HEK293 (cell line): ENCODE measurements around the gene NUAK1.

Source experiments
- CTCF ChIA-PET: fragments of 350-600 bp; formaldehyde crosslinking; extraction: SDS; loops from one replicate; lab custom pipeline; 2021; ENCODE audit warnings: antibody characterized with exemption; lab: Yijun Ruan, JAX
- POLR2A ChIA-PET: fragments of 300-600 bp; formaldehyde crosslinking; extraction: SDS; loops from one replicate; lab custom pipeline; 2020; ENCODE audit warnings: antibody characterized with exemption, inconsistent platforms; lab: Yijun Ruan, JAX
- H3K27ac ChIP-seq: fragments of 200-500 bp; sonication (Bioruptor generic); 2 replicates; pipeline ENCODE4 v1.5.1; 2014; ENCODE audit warnings: low read depth, low read length, control low read depth, inconsistent platforms; ENCODE audit errors: extremely low read depth
- H3K36me3 ChIP-seq, 2 experiments: fragments of 200-500 bp in 1 of 2; sonication (Bioruptor generic) in 1 of 2; 1 replicate in 1 of 2; 2 replicates in 1 of 2; pipeline ENCODE4 v1.5.1; 2014 to 2017; ENCODE audit warnings: inconsistent platforms in 2 of 2, low read length in 2 of 2; ENCODE audit not compliant: control insufficient read depth in 2 of 2, insufficient read depth in 1 of 2
- H3K4me1 ChIP-seq: fragments of 200-500 bp; sonication (Bioruptor generic); 2 replicates; pipeline ENCODE4 v1.5.1; 2014; ENCODE audit warnings: mild to moderate bottlenecking, low read length, inconsistent platforms; ENCODE audit not compliant: control insufficient read depth, insufficient read depth
- H3K4me3 ChIP-seq: 2 replicates; pipeline ENCODE4 v1.5.1; 2011; ENCODE audit warnings: low read depth, mild to moderate bottlenecking, control low read depth, low read length, moderate library complexity
- H3K9me3 ChIP-seq: fragments of 200-500 bp; sonication (Bioruptor generic); 2 replicates; pipeline ENCODE4 v1.5.1; 2014; ENCODE audit warnings: low read depth, low read length, inconsistent platforms; ENCODE audit not compliant: control insufficient read depth, insufficient read depth
- GLIS2 ChIP-seq: fragments of 450-650 bp; formaldehyde crosslinking; IDR thresholded peaks from 2 replicates; pipeline ENCODE4 v1.5.1; 2016; ENCODE audit warnings: missing biosample characterization, missing genetic modification characterization
- PRDM10 ChIP-seq: fragments of 450-650 bp; formaldehyde crosslinking; IDR thresholded peaks from 2 replicates; pipeline ENCODE4 v1.5.1; 2016; ENCODE audit warnings: missing biosample characterization, missing genetic modification characterization
- SETDB1 ChIP-seq: IDR thresholded peaks from one replicate; pipeline ENCODE4 v1.6.1; 2017; ENCODE audit warnings: mild to moderate bottlenecking, low read length, moderate library complexity, mixed read lengths; ENCODE audit not compliant: insufficient read length
- SP7 ChIP-seq: fragments of 450-650 bp; formaldehyde crosslinking; IDR thresholded peaks from 2 replicates; pipeline ENCODE4 v1.5.1; 2016; ENCODE audit warnings: missing biosample characterization, missing genetic modification characterization
- ZBTB10 ChIP-seq: fragments of 450-650 bp; formaldehyde crosslinking; IDR thresholded peaks from 2 replicates; pipeline ENCODE4 v1.5.1; 2016; ENCODE audit warnings: missing biosample characterization, missing genetic modification characterization
- ZEB2 ChIP-seq: fragments of 450-650 bp; formaldehyde crosslinking; IDR thresholded peaks from 2 replicates; pipeline ENCODE4 v1.5.1; 2016; ENCODE audit warnings: missing biosample characterization, missing genetic modification characterization
- ZNF138 ChIP-seq: fragments of 450-650 bp; formaldehyde crosslinking; IDR thresholded peaks from 2 replicates; pipeline ENCODE4 v1.5.1; 2016; ENCODE audit warnings: missing biosample characterization, missing genetic modification characterization, borderline replicate concordance
- ZNF140 ChIP-seq: fragments of 450-650 bp; formaldehyde crosslinking; IDR thresholded peaks from 2 replicates; pipeline ENCODE4 v1.5.1; 2016; ENCODE audit warnings: missing biosample characterization, missing genetic modification characterization
- ZNF155 ChIP-seq: fragments of 450-650 bp; formaldehyde crosslinking; IDR thresholded peaks from 2 replicates; pipeline ENCODE4 v1.5.1; 2016; ENCODE audit warnings: missing biosample characterization, missing genetic modification characterization
- ZNF2 ChIP-seq: fragments of 450-650 bp; formaldehyde crosslinking; IDR thresholded peaks from 2 replicates; pipeline ENCODE4 v1.5.1; 2016; ENCODE audit warnings: missing biosample characterization, missing genetic modification characterization
- ZNF24 ChIP-seq: fragments of 450-650 bp; formaldehyde crosslinking; IDR thresholded peaks from 2 replicates; pipeline ENCODE4 v1.5.1; 2016; ENCODE audit warnings: missing biosample characterization, missing genetic modification characterization
- ZNF324 ChIP-seq: fragments of 450-650 bp; formaldehyde crosslinking; IDR thresholded peaks from 2 replicates; pipeline ENCODE4 v1.5.1; 2016; ENCODE audit warnings: missing biosample characterization, missing genetic modification characterization
- ZNF335 ChIP-seq: fragments of 450-650 bp; formaldehyde crosslinking; conservative IDR thresholded peaks from 2 replicates; pipeline ENCODE4 v1.5.1; 2016; ENCODE audit warnings: missing biosample characterization, missing genetic modification characterization
- ZNF350 ChIP-seq: fragments of 450-650 bp; formaldehyde crosslinking; IDR thresholded peaks from 2 replicates; pipeline ENCODE4 v1.5.0; 2017; ENCODE audit warnings: missing biosample characterization, mild to moderate bottlenecking, missing genetic modification characterization
- ZNF398 ChIP-seq: fragments of 450-650 bp; formaldehyde crosslinking; IDR thresholded peaks from 2 replicates; pipeline ENCODE4 v1.5.1; 2017; ENCODE audit warnings: missing biosample characterization, missing genetic modification characterization
- ZNF404 ChIP-seq: fragments of 450-650 bp; formaldehyde crosslinking; IDR thresholded peaks from 2 replicates; pipeline ENCODE4 v1.5.1; 2017; ENCODE audit warnings: missing biosample characterization, missing genetic modification characterization
- ZNF585B ChIP-seq: fragments of 450-650 bp; formaldehyde crosslinking; IDR thresholded peaks from 2 replicates; pipeline ENCODE4 v1.5.1; 2016; ENCODE audit warnings: missing biosample characterization, missing genetic modification characterization
- ZNF624 ChIP-seq: fragments of 450-650 bp; formaldehyde crosslinking; IDR thresholded peaks from 2 replicates; pipeline ENCODE4 v1.5.1; 2017; ENCODE audit warnings: missing biosample characterization, missing genetic modification characterization
- ZNF677 ChIP-seq: fragments of 450-650 bp; IDR thresholded peaks from 2 replicates; pipeline ENCODE4 v1.5.0; 2018; ENCODE audit warnings: missing biosample characterization, mild to moderate bottlenecking, missing genetic modification characterization, moderate library complexity
- ZNF707 ChIP-seq: fragments of 450-650 bp; formaldehyde crosslinking; IDR thresholded peaks from 2 replicates; pipeline ENCODE4 v1.5.1; 2016; ENCODE audit warnings: missing biosample characterization, missing genetic modification characterization
- TF ChIP-seq, protein P1 (sequence below): sonication (generic); formaldehyde crosslinking; IDR thresholded peaks from 2 replicates; pipeline ENCODE4 v1.8.1; 2022; ENCODE audit warnings: mild to moderate bottlenecking, moderate library complexity, missing genetic modification reagents

The NUAK1 gene

GRCh38 chr12:106170285-106170684, 31.5 kb upstream of the NUAK1 start (continued):
- TF ChIP-seq PRDM10, result no peak
- TF ChIP-seq ZNF350 (tag by site-specific recombination), result no peak
- no peak for TF ChIP-seq ZNF677
- no peak for TF ChIP-seq ZNF324 (tag by site-specific recombination)
- TF ChIP-seq, protein P1, sequence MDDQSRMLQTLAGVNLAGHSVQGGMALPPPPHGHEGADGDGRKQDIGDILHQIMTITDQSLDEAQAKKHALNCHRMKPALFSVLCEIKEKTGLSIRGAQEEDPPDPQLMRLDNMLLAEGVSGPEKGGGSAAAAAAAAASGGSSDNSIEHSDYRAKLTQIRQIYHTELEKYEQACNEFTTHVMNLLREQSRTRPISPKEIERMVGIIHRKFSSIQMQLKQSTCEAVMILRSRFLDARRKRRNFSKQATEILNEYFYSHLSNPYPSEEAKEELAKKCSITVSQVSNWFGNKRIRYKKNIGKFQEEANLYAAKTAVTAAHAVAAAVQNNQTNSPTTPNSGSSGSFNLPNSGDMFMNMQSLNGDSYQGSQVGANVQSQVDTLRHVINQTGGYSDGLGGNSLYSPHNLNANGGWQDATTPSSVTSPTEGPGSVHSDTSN (CRISPR knock-in tag), result no peak
- no peak for TF ChIP-seq ZEB2
- no peak for TF ChIP-seq SETDB1
- TF ChIP-seq ZNF404, result no peak
- TF ChIP-seq ZNF585B (tag by site-specific recombination), result no peak

DNA sequence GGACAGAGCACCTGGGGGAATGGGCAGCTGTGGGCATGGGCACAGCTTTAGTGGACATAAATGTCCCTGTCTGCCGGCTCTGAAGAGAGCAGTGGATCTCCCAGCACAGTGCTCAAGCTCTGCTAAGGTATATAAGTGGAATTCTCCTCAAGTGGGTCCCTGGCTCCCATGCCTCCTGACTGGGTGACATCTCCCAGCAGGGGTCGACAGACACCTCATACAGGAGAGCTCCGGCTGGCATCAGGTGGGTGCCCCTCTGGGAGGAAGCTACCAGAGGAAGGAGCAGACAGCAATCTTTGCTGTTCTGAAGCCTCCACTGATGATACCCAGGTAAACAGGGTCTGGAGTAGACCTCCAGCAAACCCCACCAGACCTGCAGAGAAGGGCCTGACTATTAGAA, 25.0 kb upstream of the NUAK1 start:
- POLR2A ChIA-PET, result no interaction called here
- Histone ChIP-seq H3K27ac (no peak overlapping the region), H3K4me1 (no peaks in the 10 kb centered on the region), H3K36me3 (no peaks in the 10 kb centered on the region), H3K9me3 (no peaks in the 10 kb centered on the region), H3K4me3 (no peak overlapping the region)
- TF ChIP-seq ZNF624 (tag by site-specific recombination), result no peak
- no peak for TF ChIP-seq ZNF324 (tag by site-specific recombination)
- TF ChIP-seq ZNF138 (tag by site-specific recombination), result no peak
- no peak for TF ChIP-seq GLIS2 (tag by site-specific recombination)
- TF ChIP-seq ZNF707, result no peak
- no peak for TF ChIP-seq ZNF2 (tag by site-specific recombination)
- TF ChIP-seq SP7 (tag by site-specific recombination), result no peak
- CTCF ChIA-PET, result no interaction called here

GRCh38 chr12:106161491-106161890, 22.7 kb upstream of the NUAK1 start:
- Histone ChIP-seq H3K9me3 (no peaks in the 10 kb centered on the region), H3K4me3 (no peak overlapping the region), H3K4me1 (no peaks in the 10 kb centered on the region)
- CTCF ChIA-PET, result interaction anchor here (1.9 kb wide), 1 partner anchor 12 kb away, joined by 11 read pairs; no protein-coding TSS in a partner anchor
- POLR2A ChIA-PET, result interaction anchor here (0.7 kb wide), 1 partner anchor 1536 kb away, joined by 4 read pairs; no protein-coding TSS in a partner anchor
- TF ChIP-seq SETDB1 (no peak), ZNF335 (tag by site-specific recombination) (no peak), ZNF398 (tag by site-specific recombination) (no peak), ZNF24 (tag by site-specific recombination) (no peak), ZNF140 (tag by site-specific recombination) (no peak), ZNF155 (no peak), ZBTB10 (no peak)
- TF ChIP-seq, all 188 proteins: peak for 0
- Histone ChIP-seq H3K36me3 (no peaks in the 10 kb centered on the region), H3K27ac (no peak overlapping the region)
